Measurements from ENCODE around the gene PRTN3.

PRTN3 gene

GRCh38 chr19:806815-807421 lies 33.9 kb upstream of the PRTN3 start:
- H3K36me3 ChIP-seq (ENCODE audit: control insufficient read depth, insufficient read depth, low read length) = peaks cover 44% of the 10 kb centered on the region
- no peak overlapping the region for H3K9ac ChIP-seq (ENCODE audit: low read length)
- no peaks in the 10 kb centered on the region for H3K9me3 ChIP-seq (ENCODE audit: control insufficient read depth, low read length)
- H3K4me3 ChIP-seq (ENCODE audit: low read length) = no peak overlapping the region
- no peaks in the 10 kb centered on the region for H3K27me3 ChIP-seq (ENCODE audit: control insufficient read depth, insufficient read depth, low read length)
- peaks cover 7% of the 10 kb centered on the region for H3K4me1 ChIP-seq (ENCODE audit: control insufficient read depth, insufficient read depth, low read length)

- Histone ChIP-seq H3K4me1 (ENCODE audit: control insufficient read depth, insufficient read depth, low read length) (no peaks in the 10 kb centered on the region), H3K36me3 (ENCODE audit: control insufficient read depth, insufficient read depth, low read length) (peaks cover 44% of the 10 kb centered on the region), H3K27me3 (ENCODE audit: control insufficient read depth, insufficient read depth, low read length) (no peaks in the 10 kb centered on the region), H3K4me3 (ENCODE audit: low read length) (no peak overlapping the region), H3K9me3 (ENCODE audit: control insufficient read depth, low read length) (no peaks in the 10 kb centered on the region), H3K9ac (ENCODE audit: low read length) (no peak overlapping the region)
These were observed 33.0 kb upstream of the PRTN3 start for GRCh38 chr19:807627-808422.

GRCh38 chr19:808423-808775 lies 32.4 kb upstream of the PRTN3 start:
- Histone ChIP-seq H3K4me3 (ENCODE audit: low read length) (no peak overlapping the region), H3K4me1 (ENCODE audit: control insufficient read depth, insufficient read depth, low read length) (no peaks in the 10 kb centered on the region), H3K9ac (ENCODE audit: low read length) (no peak overlapping the region), H3K27me3 (ENCODE audit: control insufficient read depth, insufficient read depth, low read length) (no peaks in the 10 kb centered on the region), H3K9me3 (ENCODE audit: control insufficient read depth, low read length) (no peaks in the 10 kb centered on the region), H3K36me3 (ENCODE audit: control insufficient read depth, insufficient read depth, low read length) (peaks cover 41% of the 10 kb centered on the region)

- H3K4me3 ChIP-seq (ENCODE audit: low read length) = no peak overlapping the region
- no peaks in the 10 kb centered on the region for H3K9me3 ChIP-seq (ENCODE audit: control insufficient read depth, low read length)
- no peaks in the 10 kb centered on the region for H3K4me1 ChIP-seq (ENCODE audit: control insufficient read depth, insufficient read depth, low read length)
- no peaks in the 10 kb centered on the region for H3K27me3 ChIP-seq (ENCODE audit: control insufficient read depth, insufficient read depth, low read length)
- no peak overlapping the region for H3K9ac ChIP-seq (ENCODE audit: low read length)
- peaks cover 27% of the 10 kb centered on the region for H3K36me3 ChIP-seq (ENCODE audit: control insufficient read depth, insufficient read depth, low read length)
These were observed 30.5 kb upstream of the PRTN3 start for GRCh38 chr19:810077-810855.

- Histone ChIP-seq H3K4me1 (ENCODE audit: control insufficient read depth, insufficient read depth, low read length) (no peaks in the 10 kb centered on the region), H3K9me3 (ENCODE audit: control insufficient read depth, low read length) (no peaks in the 10 kb centered on the region), H3K36me3 (ENCODE audit: control insufficient read depth, insufficient read depth, low read length) (peaks cover 24% of the 10 kb centered on the region), H3K9ac (ENCODE audit: low read length) (no peak overlapping the region), H3K4me3 (ENCODE audit: low read length) (no peak overlapping the region), H3K27me3 (ENCODE audit: control insufficient read depth, insufficient read depth, low read length) (no peaks in the 10 kb centered on the region)
These were observed 29.8 kb upstream of the PRTN3 start for GRCh38 chr19:810883-811489.

GRCh38 chr19:811506-812048 lies 29.2 kb upstream of the PRTN3 start:
- no peaks in the 10 kb centered on the region for H3K27me3 ChIP-seq (ENCODE audit: control insufficient read depth, insufficient read depth, low read length)
- H3K36me3 ChIP-seq (ENCODE audit: control insufficient read depth, insufficient read depth, low read length) = peaks cover 24% of the 10 kb centered on the region
- H3K4me3 ChIP-seq (ENCODE audit: low read length) = no peak overlapping the region
- no peak overlapping the region for H3K9ac ChIP-seq (ENCODE audit: low read length)
- no peaks in the 10 kb centered on the region for H3K4me1 ChIP-seq (ENCODE audit: control insufficient read depth, insufficient read depth, low read length)
- no peaks in the 10 kb centered on the region for H3K9me3 ChIP-seq (ENCODE audit: control insufficient read depth, low read length)

GRCh38 chr19:812049-812746 lies 28.6 kb upstream of the PRTN3 start:
- no peaks in the 10 kb centered on the region for H3K9me3 ChIP-seq (ENCODE audit: control insufficient read depth, low read length)
- H3K4me3 ChIP-seq (ENCODE audit: low read length) = no peak overlapping the region
- peaks cover 21% of the 10 kb centered on the region for H3K36me3 ChIP-seq (ENCODE audit: control insufficient read depth, insufficient read depth, low read length)
- no peaks in the 10 kb centered on the region for H3K4me1 ChIP-seq (ENCODE audit: control insufficient read depth, insufficient read depth, low read length)
- no peaks in the 10 kb centered on the region for H3K27me3 ChIP-seq (ENCODE audit: control insufficient read depth, insufficient read depth, low read length)
- H3K9ac ChIP-seq (ENCODE audit: low read length) = no peak overlapping the region

GRCh38 chr19:812747-813218 lies 28.0 kb upstream of the PRTN3 start:
- Histone ChIP-seq H3K4me3 (ENCODE audit: low read length) (no peak overlapping the region), H3K36me3 (ENCODE audit: control insufficient read depth, insufficient read depth, low read length) (peaks cover 15% of the 10 kb centered on the region), H3K9me3 (ENCODE audit: control insufficient read depth, low read length) (no peaks in the 10 kb centered on the region), H3K4me1 (ENCODE audit: control insufficient read depth, insufficient read depth, low read length) (no peaks in the 10 kb centered on the region), H3K9ac (ENCODE audit: low read length) (no peak overlapping the region), H3K27me3 (ENCODE audit: control insufficient read depth, insufficient read depth, low read length) (no peaks in the 10 kb centered on the region)

- Histone ChIP-seq H3K36me3 (ENCODE audit: control insufficient read depth, insufficient read depth, low read length) (peaks cover 12% of the 10 kb centered on the region), H3K27me3 (ENCODE audit: control insufficient read depth, insufficient read depth, low read length) (no peaks in the 10 kb centered on the region), H3K9ac (ENCODE audit: low read length) (no peak overlapping the region), H3K4me3 (ENCODE audit: low read length) (no peak overlapping the region), H3K9me3 (ENCODE audit: control insufficient read depth, low read length) (no peaks in the 10 kb centered on the region), H3K4me1 (ENCODE audit: control insufficient read depth, insufficient read depth, low read length) (no peaks in the 10 kb centered on the region)
These were observed 27.3 kb upstream of the PRTN3 start for GRCh38 chr19:813219-814151.

GRCh38 chr19:814152-815078 lies 26.4 kb upstream of the PRTN3 start:
- Histone ChIP-seq H3K36me3 (ENCODE audit: control insufficient read depth, insufficient read depth, low read length) (peaks cover 11% of the 10 kb centered on the region), H3K9ac (ENCODE audit: low read length) (no peak overlapping the region), H3K9me3 (ENCODE audit: control insufficient read depth, low read length) (no peaks in the 10 kb centered on the region), H3K27me3 (ENCODE audit: control insufficient read depth, insufficient read depth, low read length) (no peaks in the 10 kb centered on the region), H3K4me3 (ENCODE audit: low read length) (no peak overlapping the region), H3K4me1 (ENCODE audit: control insufficient read depth, insufficient read depth, low read length) (no peaks in the 10 kb centered on the region)

Measured in mucosa of stomach (tissue), 1 donor.